Spleen (tissue), 11 donors: ENCODE data around the gene PLA2G2F. TPM values are rescaled to one million over a fixed set of nuclear protein-coding genes. Genes with fewer than 3 reads are reported as not detected.

Experiments used
- DNase-seq: peaks from one replicate; pipeline ENCODE4 v3.0.0-alpha.2; 2020
- H3K27ac ChIP-seq, 8 donors: fragments of 200-600 bp; sonication (generic) in 7 of 8; 1 replicate in 4 of 8; 2 replicates in 4 of 8; pipeline versions ENCODE4 v1.5.0 to v1.8.0; 2016 to 2021; ENCODE audit warnings: inconsistent platforms in 4 of 8, mild to moderate bottlenecking in 4 of 8, moderate library complexity in 1 of 8
- H3K27me3 ChIP-seq, 7 donors: fragments of 200-600 bp; sonication (generic) in 6 of 7; replicated peaks in 1 of 7; 1 replicate in 4 of 7; 2 replicates in 3 of 7; pipeline versions ENCODE4 v1.5.0 to v1.8.0; 2016 to 2021; ENCODE audit warnings: inconsistent platforms in 3 of 7, mild to moderate bottlenecking in 1 of 7
- H3K36me3 ChIP-seq, 6 donors: fragments of 200-600 bp; sonication (generic) in 5 of 6; 1 replicate in 4 of 6; 2 replicates in 2 of 6; pipeline versions ENCODE4 v1.5.0 to v1.8.0; 2016 to 2021; ENCODE audit warnings: inconsistent platforms in 2 of 6
- H3K4me1 ChIP-seq, 6 donors: fragments of 200-600 bp; sonication (generic) in 5 of 6; 1 replicate in 3 of 6; 2 replicates in 3 of 6; pipeline versions ENCODE4 v1.5.0 to v1.8.0; 2016 to 2021; ENCODE audit warnings: inconsistent platforms in 3 of 6
- H3K4me3 ChIP-seq, 8 donors: fragments of 200-600 bp; sonication (generic) in 7 of 8; 1 replicate in 4 of 8; 2 replicates in 4 of 8; pipeline versions ENCODE4 v1.5.0 to v1.8.0; 2016 to 2021; ENCODE audit warnings: inconsistent platforms in 4 of 8, mild to moderate bottlenecking in 4 of 8, moderate library complexity in 2 of 8
- H3K9me3 ChIP-seq, 8 donors: fragments of 200-600 bp; sonication (generic) in 7 of 8; 1 replicate in 4 of 8; 2 replicates in 4 of 8; pipeline versions ENCODE4 v1.5.0 to v1.8.0; 2016 to 2021; ENCODE audit warnings: inconsistent platforms in 4 of 8
- CTCF ChIP-seq, 11 experiments: fragments of 200-600 bp in 7 of 11; fragments of 450-650 bp in 4 of 11; sonication (generic) in 4 of 11; IDR thresholded peaks in 8 of 11; conservative IDR thresholded peaks in 3 of 11; 1 replicate in 7 of 11; 2 replicates in 4 of 11; pipeline versions ENCODE4 v1.4.0 to v1.8.0; 2016 to 2021; ENCODE audit warnings: antibody characterized with exemption in 11 of 11, inconsistent platforms in 4 of 11, mild to moderate bottlenecking in 1 of 11
- POLR2A ChIP-seq, 3 donors: fragments of 450-650 bp; IDR thresholded peaks; one replicate each; pipeline ENCODE4 v1.5.1; 2017; ENCODE audit warnings: antibody characterized with exemption in 3 of 3, mild to moderate bottlenecking in 1 of 3
- POLR2AphosphoS5 ChIP-seq, 3 donors: sonication (generic); formaldehyde crosslinking; IDR thresholded peaks; one replicate each; pipeline ENCODE4 v1.5.1; 2017; ENCODE audit warnings: antibody characterized with exemption in 3 of 3
- WGBS, 5 donors: extraction: QIAGEN DNeasy Blood & Tissue Kit in 3 of 5; methylation state at CpG; one replicate each; pipeline versions ENCODE4 v1.1.5 to v1.1.7; 2013 to 2018; 5-methylcytosine and 5-hydroxymethylcytosine counted together
- intact Hi-C: fragments of 100-400 bp; cut with DNase I; formaldehyde crosslinking; loops from one replicate; pipeline ENCODE4 v1.15.0; 2023; ENCODE audit warnings: low total_unique reads
- polyA plus RNA-seq, 3 donors: library from polyadenylated mRNA; stranded (reverse); fragments of 200-250 nt; gene quantifications; one replicate each; pipeline ENCODE4 v1.2.1, GENCODE V29; 2013
- total RNA-seq, 7 donors: library from RNA; depleted of rRNA in 3 of 7; stranded (reverse); fragments of >200 nt in 3 of 7; fragmentation: NEBNext Ultra II Directional in 4 of 7; extraction: Animal tissue kit (Norgen Biotek cat#: 25700) in 4 of 7; gene quantifications; one replicate each; pipeline versions ENCODE4 v1.1.0 to v1.2.1, GENCODE V29; 2016 to 2021
- donor health status: healthy with polysubstance abuse.
- donor health status: DM: no; HTN: no; CAD: no; lungs with moderate emphysema.
- donor health status: DM: no; HTN: no; CAD: no.
- donor health status: Bipolar disorder and iron deficiency.
- donor health status: healthy.
- donor health status: DM: no; HTN: no; CAD: no.
- donor health status: DM: yes; HTN: yes; CAD: no.

PLA2G2F gene
- total and polyA plus RNA-seq, 10 donors: not detected

- no peak for TF ChIP-seq POLR2AphosphoS5 (IDR thresholded peaks at IDR 0.05)
- TF ChIP-seq POLR2A (IDR thresholded peaks at IDR 0.05): no peak
- no peak for TF ChIP-seq CTCF (IDR thresholded peaks at IDR 0.05 in 8 of 11, conservative IDR thresholded peaks at IDR 0.05 in 3 of 11)
- H3K9me3 ChIP-seq: no peaks in the 10 kb centered on the region
- no peak overlapping the region for H3K27ac ChIP-seq
- peaks cover 0 to 2% (median 0%) of the 10 kb centered on the region in 7 donors for H3K27me3 ChIP-seq
- 41 to 71% (median 61%) methylated on average over 1 of the region's 1 CpG for WGBS, 5 donors
- intact Hi-C loops: no loop called here
- no peaks in the 10 kb centered on the region for H3K36me3 ChIP-seq
- no peak for DNase-seq
- peaks cover 0 to 15% (median 3%) of the 10 kb centered on the region in 6 donors for H3K4me1 ChIP-seq
- no peak overlapping the region for H3K4me3 ChIP-seq
Observed at GRCh38 chr1:20105856-20106255, 33.3 kb upstream of the PLA2G2F start.

DNA sequence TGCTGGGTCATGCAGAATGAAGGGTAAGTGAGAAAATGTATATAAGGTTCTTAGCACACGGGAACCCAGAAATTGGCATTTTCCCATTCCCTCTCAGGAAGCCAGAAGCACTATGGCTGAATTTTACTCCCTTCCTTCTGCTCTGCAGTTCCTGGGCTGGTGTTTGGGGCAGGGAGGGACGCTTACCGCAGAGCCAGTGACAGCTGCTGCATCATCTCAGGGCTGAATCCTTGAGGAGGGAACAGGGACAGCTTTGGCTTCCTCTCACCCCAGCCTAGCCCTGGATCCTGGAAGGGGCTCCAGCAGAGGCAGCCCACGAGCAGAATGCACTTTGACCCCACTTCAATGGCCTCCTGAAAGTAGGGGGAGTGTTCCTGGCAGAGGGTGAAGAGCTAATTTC lies 31.8 kb upstream of the PLA2G2F start:
- Histone ChIP-seq H3K36me3 (no peaks in the 10 kb centered on the region), H3K27me3 (no peaks in the 10 kb centered on the region), H3K4me3 (no peak overlapping the region), H3K4me1 (peaks cover 0 to 11% (median 0%) of the 10 kb centered on the region in 6 donors), H3K27ac (no peak overlapping the region), H3K9me3 (no peaks in the 10 kb centered on the region)
- no peak for DNase-seq
- TF ChIP-seq POLR2A (IDR thresholded peaks at IDR 0.05) (no peak), POLR2AphosphoS5 (IDR thresholded peaks at IDR 0.05) (no peak), CTCF (IDR thresholded peaks at IDR 0.05 in 8 of 11, conservative IDR thresholded peaks at IDR 0.05 in 3 of 11) (no peak)
- intact Hi-C loops: no loop called here
- 50 to 63% (median 60%) methylated on average over 4 of the region's 4 CpGs for WGBS, 5 donors

GRCh38 chr1:20107796-20108195 lies 31.3 kb upstream of the PLA2G2F start:
- intact Hi-C loops: no loop called here
- H3K4me1 ChIP-seq: peaks cover 0 to 11% (median 0%) of the 10 kb centered on the region in 6 donors
- H3K9me3 ChIP-seq: no peaks in the 10 kb centered on the region
- 74 to 85% (median 81%) methylated on average over 4 of the region's 4 CpGs for WGBS, 5 donors
- H3K27me3 ChIP-seq: no peaks in the 10 kb centered on the region
- no peak for DNase-seq
- H3K27ac ChIP-seq: no peak overlapping the region
- TF ChIP-seq CTCF (IDR thresholded peaks at IDR 0.05 in 8 of 11, conservative IDR thresholded peaks at IDR 0.05 in 3 of 11): no peak
- TF ChIP-seq POLR2AphosphoS5 (IDR thresholded peaks at IDR 0.05): no peak
- no peak for TF ChIP-seq POLR2A (IDR thresholded peaks at IDR 0.05)
- no peak overlapping the region for H3K4me3 ChIP-seq
- no peaks in the 10 kb centered on the region for H3K36me3 ChIP-seq

DNA sequence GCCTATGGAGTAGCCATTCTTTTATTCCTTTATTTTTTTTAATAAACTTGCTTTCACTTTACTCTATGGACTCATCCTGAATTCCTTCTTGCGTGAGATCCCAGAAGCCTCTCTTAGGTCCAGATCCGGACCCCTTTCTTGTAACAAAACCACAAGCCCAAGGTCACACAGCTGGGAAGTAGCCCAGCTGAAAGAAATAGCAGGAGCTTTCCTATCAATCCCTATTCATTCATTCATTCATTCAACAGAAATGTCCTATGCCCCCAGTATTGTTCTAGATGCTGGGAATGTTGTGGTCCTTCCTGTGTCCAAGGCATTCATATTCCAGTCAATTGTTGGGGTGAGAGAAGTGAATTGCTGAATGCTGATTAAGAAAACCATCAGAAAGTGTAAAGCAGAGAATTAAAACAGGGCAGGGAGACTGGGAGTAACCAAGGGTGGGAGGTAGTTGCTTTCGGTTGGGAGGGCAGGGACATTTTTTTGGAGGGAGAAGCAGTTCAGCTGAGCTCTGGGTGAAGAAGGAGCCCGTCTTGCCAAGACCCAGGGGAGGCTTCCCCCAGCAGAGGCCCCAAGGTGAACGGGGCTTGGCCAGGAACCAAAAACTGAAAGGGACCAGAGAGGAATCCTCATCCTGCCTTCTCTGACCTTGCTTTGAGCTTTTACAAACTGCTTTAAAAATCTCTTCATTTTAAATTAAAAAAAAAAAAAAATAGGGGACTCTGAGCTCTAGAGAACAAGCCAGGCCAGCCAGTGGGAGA lies 30.6 kb upstream of the PLA2G2F start:
- Histone ChIP-seq H3K36me3 (no peaks in the 10 kb centered on the region), H3K27me3 (no peaks in the 10 kb centered on the region), H3K27ac (no peak overlapping the region), H3K4me3 (no peak overlapping the region), H3K9me3 (no peaks in the 10 kb centered on the region), H3K4me1 (peaks cover 0 to 11% (median 0%) of the 10 kb centered on the region in 6 donors)
- WGBS, 5 donors: 35 to 57% (median 47%) methylated on average over 5 of the region's 5 CpGs
- intact Hi-C loops: no loop called here
- TF ChIP-seq POLR2A (IDR thresholded peaks at IDR 0.05): no peak
- no peak for TF ChIP-seq CTCF (IDR thresholded peaks at IDR 0.05 in 8 of 11, conservative IDR thresholded peaks at IDR 0.05 in 3 of 11)
- TF ChIP-seq POLR2AphosphoS5 (IDR thresholded peaks at IDR 0.05): no peak
- DNase-seq: no peak
